Pulmonary artery endothelial cell (primary cell): Measurements from ENCODE around the gene M6PR. TPM values are rescaled to one million over a fixed set of nuclear protein-coding genes. Genes with fewer than 3 reads are reported as not detected.

ENCODE experiments used
- DNase-seq: peaks from one replicate; pipeline ENCODE4 v3.0.0-alpha.2; 2011; ENCODE audit warnings: low read depth, low spot score
- total RNA-seq: library from RNA; depleted of rRNA; stranded (reverse); fragments of >200 nt; gene quantifications from 2 replicates; pipeline ENCODE4 v1.2.3, GENCODE V29; 2014

M6PR gene
- total RNA-seq: 189 and 205 TPM in 2 replicates

GRCh38 chr12:8949342-8950220 is at the start of gene M6PR:
TSS of gene M6PR (minus strand) at chr12:8949645. CDS start at chr12:8946404, 3,241 bp downstream.
- DNase-seq: peak; percentile 73

- DNase-seq: peak; percentile 52
These were observed 47.4 kb upstream of the M6PR start for GRCh38 chr12:8996682-8997405.

- no peak for DNase-seq
These were observed 45.8 kb upstream of the M6PR start for GRCh38 chr12:8995021-8995775.

- no peak for DNase-seq
These were observed 44.4 kb upstream of the M6PR start for GRCh38 chr12:8993827-8994226.

- DNase-seq: no peak
These were observed 42.2 kb upstream of the M6PR start for GRCh38 chr12:8991371-8992345.

GRCh38 chr12:8989413-8989812 is 40.0 kb upstream of the M6PR start, which contains the start of gene KLRG1:
TSS of gene KLRG1 (plus strand) at chr12:8989546. CDS start at chr12:8989636, 90 bp downstream.
- peak; percentile 43 for DNase-seq

- no peak for DNase-seq
These were observed 38.2 kb upstream of the M6PR start for GRCh38 chr12:8987685-8988084.

GRCh38 chr12:8987163-8987562 is 37.7 kb upstream of the M6PR start:
- no peak for DNase-seq

GRCh38 chr12:8985213-8985754 is 35.8 kb upstream of the M6PR start:
- DNase-seq: no peak

- DNase-seq: no peak
These were observed 30.7 kb upstream of the M6PR start for GRCh38 chr12:8980137-8980536.

- DNase-seq: no peak
These were observed 21.0 kb upstream of the M6PR start for GRCh38 chr12:8970432-8970831.

GRCh38 chr12:8969861-8970411 is 20.5 kb upstream of the M6PR start:
- DNase-seq: no peak

- DNase-seq: no peak
These were observed 19.3 kb upstream of the M6PR start for GRCh38 chr12:8968761-8969160.

GRCh38 chr12:8960176-8960575 is 10.7 kb upstream of the M6PR start:
- no peak for DNase-seq

- no peak for DNase-seq
These were observed 8.6 kb upstream of the M6PR start for GRCh38 chr12:8958066-8958465.

- no peak for DNase-seq
These were observed 8.1 kb upstream of the M6PR start for GRCh38 chr12:8957561-8957960.

- no peak for DNase-seq
These were observed 7.3 kb upstream of the M6PR start for GRCh38 chr12:8956772-8957171.

- no peak for DNase-seq
These were observed 6.6 kb upstream of the M6PR start for GRCh38 chr12:8956073-8956472.

- DNase-seq: no peak
These were observed 4.4 kb upstream of the M6PR start for GRCh38 chr12:8953773-8954402.
